HG02840 (cell line): Measurements from ENCODE around the gene DAB2.
"Not testable (repeated sequence)": the region's sequence is repeated elsewhere in the genome, so short reads cannot be mapped to it uniquely, and the experiment has no call there.

Experiments used
- ATAC-seq: cut with Tn5 transposase; IDR thresholded peaks from one replicate; pipeline ENCODE4 v1.9.1; 2021; ENCODE audit warnings: mild to moderate bottlenecking, moderate library complexity, moderate number of reproducible peaks; ENCODE audit not compliant: unreplicated experiment, low FRiP score

Gene DAB2

DNA sequence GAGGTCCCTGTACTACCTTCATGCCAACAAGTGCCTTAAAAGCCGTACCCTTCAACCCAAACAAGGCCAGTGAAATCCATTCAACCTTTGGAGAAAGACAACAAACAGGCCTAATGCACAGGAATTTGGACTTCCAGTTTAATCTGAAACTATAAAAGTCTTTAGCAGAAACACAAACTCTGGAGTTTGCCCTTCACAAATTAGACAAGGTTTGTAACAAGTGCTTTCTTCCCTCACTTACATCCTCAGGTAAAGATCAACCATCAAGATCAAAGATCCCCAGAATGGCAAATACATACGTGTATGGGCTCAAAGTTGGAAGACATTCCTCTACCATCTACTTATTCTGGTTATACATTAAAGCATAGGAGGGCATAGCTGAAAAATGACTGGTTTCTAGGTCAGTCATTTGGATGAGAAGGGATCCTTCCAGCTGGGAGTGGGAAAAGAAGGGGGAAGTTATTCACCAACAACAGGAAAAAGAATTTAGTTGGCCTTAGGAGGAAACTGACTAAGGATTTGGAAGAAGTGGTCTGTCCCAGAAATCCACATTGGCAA, 2.0 kb downstream of the DAB2 start:
- no peak for ATAC-seq

DNA sequence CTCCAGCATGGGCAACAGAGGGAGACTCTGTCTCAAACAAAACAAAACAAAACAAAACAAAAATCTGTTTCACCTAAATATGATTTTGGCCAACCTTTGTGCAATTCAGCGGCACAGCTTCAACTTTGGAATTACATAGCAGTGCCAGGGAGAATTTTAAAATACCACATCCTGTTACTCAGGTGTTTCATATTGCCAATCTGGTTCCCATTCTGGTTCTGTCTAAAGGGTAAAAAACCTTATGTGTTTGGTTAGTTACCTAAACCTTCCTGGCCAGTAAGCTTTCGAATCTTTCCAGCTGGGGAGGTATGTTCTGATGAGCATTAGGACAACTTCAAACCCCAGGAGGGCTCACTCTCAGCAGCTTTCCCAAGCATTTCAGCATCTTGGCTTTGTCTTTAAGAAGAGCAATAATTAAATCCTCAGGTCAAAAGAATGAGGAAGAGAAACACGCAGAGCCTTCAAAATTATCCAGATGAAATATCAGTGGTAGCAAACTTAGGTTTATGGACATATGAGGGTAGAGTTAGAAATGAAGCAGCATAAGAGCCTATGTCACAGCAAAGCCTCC, 2.7 kb downstream of the DAB2 start:
- no peak for ATAC-seq

DNA sequence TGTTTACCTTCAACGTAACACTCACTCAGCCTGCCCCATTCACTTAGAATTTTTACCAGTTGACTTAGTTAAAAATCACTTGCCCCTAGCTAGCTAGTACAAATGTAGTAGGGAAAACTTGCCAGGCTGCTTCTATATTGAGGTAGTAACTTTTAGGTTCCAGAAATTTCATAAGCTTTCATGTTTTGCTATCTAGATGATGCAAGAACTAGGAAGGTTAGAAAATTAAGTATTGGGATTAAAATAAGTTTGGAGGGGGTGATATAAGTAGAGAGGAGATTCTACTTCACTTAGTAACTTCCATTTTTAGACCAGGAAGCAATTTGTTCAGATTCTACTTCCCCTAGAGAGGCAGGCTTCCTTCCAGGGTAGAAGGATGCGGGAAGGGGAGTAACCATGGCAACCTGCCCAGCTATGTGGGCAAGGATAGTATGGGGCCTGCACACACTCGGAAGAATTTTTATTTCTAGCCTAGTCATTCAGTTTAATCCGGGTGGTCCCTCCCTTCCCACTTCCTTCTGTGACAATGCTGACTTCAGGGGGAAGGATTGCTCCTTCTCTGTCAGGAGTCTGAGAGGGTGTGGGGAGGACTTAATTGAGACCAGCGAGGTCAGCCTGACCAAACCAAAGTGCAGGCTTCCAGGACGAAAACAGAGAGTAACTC, 4.2 kb downstream of the DAB2 start:
- ATAC-seq: no peak

DNA sequence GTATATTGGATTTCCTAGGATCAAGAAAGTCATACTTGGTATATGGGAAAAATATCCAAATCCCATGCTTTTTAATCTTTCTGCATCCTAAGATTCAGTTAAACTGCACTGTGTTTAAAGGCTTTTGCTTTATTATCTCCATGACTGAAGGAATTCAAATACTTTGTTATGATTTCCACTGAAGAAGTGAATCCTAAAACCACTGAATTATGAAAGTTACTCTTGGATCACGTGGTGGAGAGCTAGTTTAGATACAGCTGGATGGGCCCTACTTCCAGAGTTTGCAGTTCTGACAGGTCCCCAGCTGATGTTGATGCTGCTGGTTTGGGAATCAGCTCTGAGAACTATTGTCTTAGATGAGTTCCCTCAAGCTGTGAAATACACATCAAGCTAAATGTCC, 5.0 kb downstream of the DAB2 start:
- no peak for ATAC-seq

DNA sequence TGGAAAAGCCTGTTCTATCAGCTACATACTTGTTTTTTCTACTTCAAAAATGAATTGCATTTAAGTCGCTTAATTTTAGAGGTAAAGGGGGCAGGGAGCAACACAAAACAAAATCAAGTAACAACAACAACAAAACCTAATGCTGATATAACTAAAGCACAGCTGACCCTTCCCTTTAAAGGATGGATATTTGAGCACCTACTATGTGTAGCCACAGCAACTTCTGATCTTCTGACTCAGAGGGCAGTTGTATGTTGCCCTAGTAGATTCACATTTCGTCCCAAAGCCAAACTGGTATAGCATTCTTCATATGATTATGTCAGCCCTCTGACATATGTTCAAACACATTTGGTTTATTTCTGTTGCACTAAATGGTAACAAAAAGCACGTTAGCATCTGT, 6.8 kb downstream of the DAB2 start:
- no peak for ATAC-seq

DNA sequence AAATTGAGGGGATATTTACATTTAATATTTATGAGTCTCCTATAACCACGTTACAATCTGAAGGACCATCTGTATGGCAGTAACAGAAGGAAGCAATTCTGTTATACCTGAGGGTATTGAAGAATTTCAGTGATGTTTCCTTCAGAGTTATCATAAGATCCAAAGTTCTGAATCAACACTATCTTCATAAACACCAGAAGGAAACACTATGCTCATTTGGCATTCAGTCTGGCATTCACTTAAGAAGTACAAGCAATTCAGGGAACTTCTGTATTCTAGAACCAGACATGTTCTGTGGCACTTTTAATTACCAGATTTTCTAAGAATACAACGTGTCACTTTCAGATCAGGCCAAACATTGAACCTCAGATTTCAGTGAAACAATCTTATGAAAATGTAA, 9.6 kb downstream of the DAB2 start:
- ATAC-seq: no peak

DNA sequence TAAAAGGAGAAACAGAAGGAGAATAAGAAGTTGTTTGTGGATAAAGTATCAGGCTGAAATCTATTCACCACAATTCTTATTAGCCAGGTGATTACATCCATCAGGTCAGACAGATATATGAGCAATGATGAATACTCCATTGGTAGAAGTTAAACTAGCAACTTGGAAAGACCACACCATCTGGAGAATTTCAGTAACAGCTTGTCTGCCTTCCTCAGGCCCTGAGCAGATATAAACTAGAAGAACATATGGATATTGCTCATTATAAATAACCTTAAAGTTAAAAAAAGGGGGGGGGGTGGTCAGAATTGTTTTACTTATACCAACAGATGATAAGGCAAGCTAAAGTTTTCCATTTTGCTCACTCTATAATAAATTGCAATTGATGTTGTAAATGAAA, 10.4 kb downstream of the DAB2 start:
- no peak for ATAC-seq

DNA sequence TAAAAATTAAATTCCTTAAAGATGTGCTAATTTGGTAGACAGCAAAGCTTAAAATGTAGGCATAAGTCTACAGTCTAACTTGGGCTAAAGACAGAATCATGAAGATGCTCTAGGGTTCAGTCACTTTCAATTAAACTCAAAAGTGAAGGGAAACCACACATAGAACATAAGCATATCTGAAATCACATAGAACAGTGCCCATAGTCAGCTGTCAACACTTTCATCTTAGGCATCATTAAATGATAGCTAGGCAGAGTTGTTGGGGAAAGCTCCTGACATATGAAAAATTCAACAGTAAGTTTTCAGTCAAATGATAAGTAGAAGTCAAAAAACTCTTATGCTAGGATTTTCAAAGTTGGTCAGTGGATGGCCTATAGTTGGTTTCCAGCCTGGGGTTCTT, 11.0 kb downstream of the DAB2 start:
- ATAC-seq: no peak

DNA sequence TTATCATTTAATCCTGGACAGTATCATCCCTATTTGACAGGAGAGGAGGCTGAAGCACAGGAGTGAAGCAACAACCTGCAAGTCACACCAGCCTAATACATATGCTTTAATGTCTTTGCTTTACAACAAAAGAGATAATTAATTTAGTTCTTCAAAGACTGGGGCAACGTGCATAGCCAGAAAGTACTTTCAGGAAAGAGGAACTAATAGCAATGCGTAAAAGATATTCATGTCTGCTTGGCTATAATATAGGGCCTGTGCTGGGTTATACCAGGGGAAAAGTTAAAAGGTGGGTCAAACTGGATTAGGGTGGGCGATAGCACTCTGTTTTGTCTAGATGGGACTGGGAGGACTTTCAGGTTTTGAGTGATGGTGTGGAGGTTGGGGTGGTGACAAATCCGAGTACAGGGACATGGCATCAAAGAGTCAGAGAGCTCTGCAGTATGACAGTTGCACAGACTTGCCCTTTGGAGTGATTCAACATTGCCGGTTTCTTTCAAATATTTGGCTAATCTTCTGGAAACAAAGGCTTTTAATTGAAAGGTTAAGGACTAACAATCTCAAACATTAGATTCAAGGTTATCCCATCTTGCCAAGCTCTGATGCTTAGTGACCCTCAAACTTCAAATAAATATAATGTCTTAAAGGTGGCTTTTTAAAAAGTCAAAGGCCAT, 11.9 kb downstream of the DAB2 start:
- ATAC-seq: no peak

DNA sequence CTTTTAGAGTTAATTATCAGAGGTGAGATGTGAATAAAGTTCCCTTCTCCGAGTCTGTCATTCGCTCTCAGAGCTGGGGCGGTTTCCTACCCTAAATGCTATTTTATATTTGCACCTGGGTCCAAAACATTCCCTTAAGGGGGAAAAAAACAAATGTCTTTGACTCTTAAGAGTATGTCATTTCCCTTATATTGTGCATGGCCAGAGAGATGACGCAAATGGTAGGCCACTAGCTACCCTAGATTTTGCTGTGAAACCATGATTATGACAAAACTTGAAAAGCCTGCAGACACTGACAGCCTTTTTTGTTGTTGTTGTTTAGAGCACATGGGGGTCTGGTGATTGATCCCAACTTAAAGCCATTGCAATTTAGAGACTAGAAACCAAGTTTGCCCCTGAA, 12.8 kb downstream of the DAB2 start:
- ATAC-seq: no peak

DNA sequence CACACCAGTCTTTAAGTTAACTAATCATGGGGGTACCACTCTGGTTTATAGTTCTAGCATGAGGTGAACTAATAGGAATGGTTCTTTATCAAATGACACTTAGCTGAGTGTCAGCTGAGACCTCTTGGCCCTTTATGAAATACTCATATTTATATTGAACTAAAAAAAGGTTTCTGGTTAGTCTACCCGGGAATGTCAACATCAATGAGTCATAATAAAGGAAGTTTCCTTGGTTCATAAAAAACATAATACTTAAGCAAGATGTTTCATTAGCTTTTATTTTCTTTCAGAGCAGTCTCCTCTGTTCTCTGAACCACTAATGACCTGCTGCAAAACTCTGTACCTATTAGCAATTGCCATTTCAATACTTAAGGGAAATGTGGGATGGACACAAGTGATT, 13.7 kb downstream of the DAB2 start:
- no peak for ATAC-seq

DNA sequence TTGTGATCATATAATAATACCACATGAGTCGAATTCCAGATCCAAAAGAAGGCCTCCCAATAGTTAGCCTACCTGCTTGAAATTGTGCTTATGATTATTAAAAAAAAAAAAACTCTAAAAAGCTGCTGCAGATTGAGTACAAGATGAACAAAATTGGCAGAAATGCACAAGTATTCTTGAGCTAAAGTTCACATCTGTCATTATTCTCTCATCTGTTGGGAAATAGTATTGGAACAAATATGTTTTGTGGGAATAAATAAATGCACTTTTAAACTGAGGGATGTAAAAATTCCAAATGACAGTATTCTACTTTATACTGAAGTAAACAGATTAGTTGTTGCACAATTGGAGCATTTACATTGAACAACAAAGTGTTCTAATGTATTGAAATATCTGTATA, 15.7 kb downstream of the DAB2 start:
- ATAC-seq: no peak

DNA sequence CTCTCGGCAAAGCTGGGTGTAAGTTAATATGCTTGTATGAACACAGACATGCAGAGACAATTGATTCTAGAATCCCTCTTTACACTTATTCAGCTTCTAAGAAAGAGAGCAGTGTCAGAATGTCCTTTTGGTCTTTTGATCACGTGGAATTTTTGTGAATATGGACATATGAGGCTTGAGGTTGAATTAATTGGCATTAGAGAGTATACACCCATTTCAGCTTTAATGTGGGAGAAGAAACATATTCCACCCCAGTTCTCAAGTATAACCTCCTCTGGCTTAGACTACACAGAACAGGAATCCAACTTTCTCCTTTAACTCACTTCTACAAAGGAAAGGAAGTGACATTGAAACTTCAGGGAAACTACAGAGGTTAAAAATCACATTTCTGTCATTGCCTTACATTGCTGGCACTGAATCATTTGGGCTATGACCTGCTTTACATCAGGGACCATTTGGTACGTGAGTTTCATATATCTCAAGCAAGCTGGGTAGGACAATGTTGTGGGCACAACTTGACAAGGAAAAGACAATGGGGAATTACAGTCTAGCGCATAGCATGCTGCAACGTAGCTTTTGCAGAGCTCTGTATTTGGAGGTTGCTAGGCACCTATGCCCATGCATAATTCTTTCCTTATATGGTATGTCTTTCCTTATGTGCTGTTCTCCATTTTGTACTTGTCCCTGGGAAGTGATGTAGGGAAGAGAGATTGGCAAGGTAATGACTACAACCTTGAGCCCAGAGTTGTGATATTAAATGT, 19.5 kb downstream of the DAB2 start:
- ATAC-seq: no peak

DNA sequence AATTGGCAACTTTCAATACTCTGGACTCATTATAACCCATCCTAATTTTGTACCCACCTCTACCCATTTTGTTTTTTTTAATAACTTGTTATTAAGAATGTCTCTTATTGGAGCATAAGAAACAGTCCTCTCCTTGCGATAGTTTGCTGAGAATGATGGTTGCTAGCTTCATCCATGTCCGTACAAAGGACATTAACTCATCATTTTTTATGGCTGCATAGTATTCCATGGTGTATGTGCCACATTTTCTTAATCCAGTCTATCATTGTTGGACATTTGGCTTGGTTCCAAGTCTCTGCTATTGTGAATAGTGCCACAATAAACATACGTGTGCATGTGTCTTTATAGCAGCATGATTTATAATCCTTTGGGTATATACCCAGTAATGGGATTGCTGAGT, 21.0 kb downstream of the DAB2 start:
- not testable (repeated sequence) for ATAC-seq

DNA sequence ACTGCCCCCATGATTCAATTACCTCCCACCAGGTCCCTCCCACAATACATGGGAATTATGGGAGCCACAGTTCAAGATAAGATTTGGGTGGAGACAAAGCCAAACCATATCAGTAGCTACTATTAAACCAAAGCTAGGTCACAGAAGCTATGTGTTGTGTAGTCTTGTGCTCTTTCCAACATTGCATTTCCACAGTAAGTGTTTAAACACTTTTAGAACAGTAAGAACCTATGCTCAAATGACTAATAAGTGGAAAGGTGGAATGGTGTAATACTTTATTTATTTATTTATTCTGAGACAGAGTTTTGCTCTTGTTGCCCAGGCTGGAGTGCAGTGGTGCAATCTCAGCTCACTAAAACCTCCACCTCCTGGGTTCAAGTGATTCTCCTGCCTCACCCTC, 22.6 kb downstream of the DAB2 start:
- not testable (repeated sequence) for ATAC-seq

DNA sequence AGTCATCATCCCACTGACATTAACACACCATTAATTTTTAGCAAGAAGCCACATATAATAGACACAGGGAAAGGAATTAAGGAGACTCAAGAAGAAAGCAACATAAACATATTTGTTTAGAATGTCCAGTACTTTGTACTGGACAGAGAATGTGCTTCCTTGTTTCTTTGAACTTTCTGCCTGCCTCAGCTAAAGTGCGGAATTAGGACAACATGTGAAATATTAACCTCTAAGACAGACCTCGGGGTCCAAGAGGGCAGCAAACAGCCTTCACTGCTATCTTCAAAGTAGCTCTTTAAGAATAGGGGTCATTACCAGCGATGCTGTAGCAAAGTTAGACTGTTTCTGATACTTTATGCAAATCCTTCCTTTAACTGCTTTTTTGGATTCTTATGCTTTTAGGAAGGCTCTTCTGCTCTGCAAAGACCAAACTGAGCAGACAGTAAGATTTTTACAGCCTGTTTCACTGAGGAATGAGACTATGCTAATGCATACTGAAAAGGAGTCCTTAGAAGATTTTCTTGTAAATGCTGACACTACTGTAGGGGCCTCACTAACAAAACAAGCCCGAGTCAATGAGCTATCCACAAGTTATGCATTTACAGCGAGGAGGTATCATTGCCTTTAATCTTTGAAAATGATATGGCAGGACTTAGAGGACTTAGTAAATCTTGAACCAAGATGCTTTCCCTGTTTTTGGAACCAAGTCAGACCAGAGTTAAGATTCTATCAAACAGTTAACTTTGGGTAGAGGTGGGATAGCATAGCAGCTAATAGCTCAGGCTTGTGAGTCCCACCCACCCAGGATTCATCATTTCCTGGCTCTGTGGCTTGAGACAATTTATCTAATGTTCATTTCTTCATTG, 23.8 kb downstream of the DAB2 start:
- no peak for ATAC-seq

DNA sequence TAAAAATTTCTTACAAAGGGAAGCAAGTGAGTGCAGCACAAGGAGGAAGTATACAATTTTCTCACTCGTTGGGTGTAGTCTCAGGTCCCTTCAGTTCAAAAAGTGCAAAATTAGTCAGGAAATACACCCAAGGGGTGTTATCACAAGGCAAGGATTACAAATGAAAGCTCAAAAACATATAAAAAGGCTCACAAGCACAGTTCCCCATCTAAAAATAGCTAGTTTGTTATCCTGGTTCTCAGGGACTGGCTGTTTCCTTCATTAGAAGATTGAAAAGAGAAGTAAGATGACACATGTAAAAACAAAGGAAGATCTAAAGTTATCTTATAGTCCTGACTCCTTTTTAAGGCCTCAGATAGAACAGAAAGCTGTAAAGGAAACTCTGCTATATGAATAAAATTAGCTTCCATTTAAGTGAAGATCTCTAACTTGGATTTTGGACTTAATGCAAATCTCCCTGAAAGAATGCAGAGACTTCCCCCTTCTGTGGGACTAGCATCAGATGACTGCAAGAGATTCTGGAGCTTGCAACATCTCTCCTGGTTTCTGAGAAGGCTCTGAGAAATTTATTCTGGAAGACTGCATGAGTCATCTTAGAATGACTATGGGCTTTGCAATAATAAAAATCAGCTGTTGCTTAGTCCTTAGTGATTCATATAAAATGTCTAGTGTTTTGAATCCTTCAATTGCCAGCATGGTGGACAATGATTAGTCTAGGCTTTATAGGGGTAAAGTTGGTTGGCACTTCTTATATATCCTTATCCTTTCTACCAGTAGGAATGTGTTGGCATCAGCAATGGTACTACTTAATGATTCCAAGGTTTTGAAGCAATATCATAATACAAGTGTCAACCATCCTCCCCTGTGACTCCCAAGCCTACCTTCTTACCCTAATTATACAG, 25.4 kb downstream of the DAB2 start:
- no peak for ATAC-seq

DNA sequence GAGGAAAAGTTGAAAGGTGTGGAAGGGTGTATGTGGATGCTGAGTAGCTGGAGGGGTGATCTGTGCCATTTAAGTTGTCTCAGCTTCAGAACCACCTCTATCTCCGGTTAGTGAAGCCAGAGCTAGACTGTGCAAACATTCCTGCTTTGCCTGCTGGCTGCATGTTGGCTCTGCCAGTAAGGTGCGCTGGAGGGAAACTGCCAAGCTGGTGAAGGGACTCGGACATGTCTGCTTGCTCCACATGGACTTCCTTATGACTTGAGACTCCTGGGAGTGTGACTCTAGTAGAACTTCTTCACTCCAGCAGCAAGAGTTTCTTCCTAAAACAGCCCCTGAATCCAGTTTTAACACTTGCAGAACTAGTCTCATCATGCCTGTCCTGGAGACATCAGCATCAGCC, 27.9 kb downstream of the DAB2 start:
- no peak for ATAC-seq

DNA sequence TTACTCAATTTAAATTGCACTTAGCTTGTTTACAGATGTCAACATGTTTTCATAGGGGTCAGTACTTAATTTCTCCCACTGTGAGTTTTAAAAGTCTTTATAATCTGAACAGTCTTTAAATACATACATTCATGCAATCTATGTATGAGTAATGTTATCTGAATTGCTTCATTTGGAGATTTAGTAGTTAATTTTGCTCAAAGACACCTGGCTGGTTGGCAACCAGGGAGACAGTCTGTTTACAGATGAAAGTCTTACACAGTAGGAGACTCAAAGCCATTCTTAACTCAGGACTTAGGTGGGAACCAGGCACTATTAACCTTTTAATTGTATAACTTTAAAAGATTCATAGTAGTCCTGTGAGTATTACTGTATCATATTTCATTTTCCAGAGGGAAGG, 29.3 kb downstream of the DAB2 start:
- ATAC-seq: no peak
